K562 (cell line): ENCODE data around the gene ARMH1. TPM values are rescaled to one million over a fixed set of nuclear protein-coding genes. Genes with fewer than 3 reads are reported as not detected.

Source experiments
- ATAC-seq: fragments of 200-7000 bp; cut with Tn5 transposase; 3 replicates; pipeline ENCODE4 v1.9.1; 2020; ENCODE audit warnings: moderate library complexity
- BruUV-seq: library from RNA; stranded (reverse); fragments of 400-500 nt; replicated peaks from 2 replicates; lab custom pipeline; 2021; lab: Mats Ljungman, UMichigan
- CTCF ChIA-PET: fragments of 300-600 bp; formaldehyde crosslinking; extraction: SDS; loops from one replicate; lab custom pipeline; 2021; ENCODE audit warnings: low intra/inter-chr PET ratio; lab: Yijun Ruan, JAX
- POLR2A ChIA-PET: fragments of 300-600, 350-650 bp; sonication (Branson Sonifier 250); formaldehyde crosslinking; extraction: SDS; loops from one replicate; lab custom pipeline; 2021; ENCODE audit warnings: antibody characterized with exemption, inconsistent platforms; lab: Yijun Ruan, JAX
- DNase-seq, 4 experiments: peaks; one replicate each; pipeline versions ENCODE4 v3.0.0 to v3.0.0-alpha.2; 2011 to 2018; ENCODE audit warnings: low spot score in 3 of 4, mixed read lengths in 3 of 4; ENCODE audit errors: extremely low read depth in 1 of 4
- FAIRE-seq: peaks from 2 replicates; lab custom pipeline; 2011; peaks lifted over from hg19 to GRCh38; lab: Jason Lieb, UNC
- H2AFZ ChIP-seq: 2 replicates; pipeline ENCODE4 v1.6.0; 2011; ENCODE audit warnings: low read depth, low read length, control low read depth, inconsistent platforms
- H3K27ac ChIP-seq: fragments of 200-600 bp; 3 replicates; pipeline ENCODE4 v1.8.0; 2011; ENCODE audit warnings: low read depth, mild to moderate bottlenecking, control low read depth, inconsistent platforms, low read length, moderate library complexity, mixed read lengths; ENCODE audit errors: extremely low read depth
- H3K27me3 ChIP-seq, 2 experiments: fragments of 300-600 bp in 1 of 2; 2 replicates in 1 of 2; 3 replicates in 1 of 2; pipeline versions ENCODE4 v1.6.0 to v1.8.0; 2011; ENCODE audit warnings: inconsistent platforms in 2 of 2, low read length in 2 of 2, mild to moderate bottlenecking in 1 of 2, mixed read lengths in 1 of 2, moderate library complexity in 1 of 2; ENCODE audit not compliant: control insufficient read depth in 2 of 2, insufficient read depth in 2 of 2
- H3K36me3 ChIP-seq: fragments of 300-600 bp; 3 replicates; pipeline ENCODE4 v1.8.0; 2011; ENCODE audit warnings: mild to moderate bottlenecking, low read length, inconsistent platforms; ENCODE audit not compliant: control insufficient read depth, insufficient read depth
- H3K4me1 ChIP-seq, 2 experiments: fragments of 200-600 bp in 1 of 2; replicated peaks in 1 of 2; 2 replicates in 1 of 2; 3 replicates in 1 of 2; pipeline versions ENCODE4 v1.5.1 to v1.8.0; 2011; ENCODE audit warnings: inconsistent platforms in 2 of 2, low read length in 2 of 2, mild to moderate bottlenecking in 1 of 2, mixed read lengths in 1 of 2, moderate library complexity in 1 of 2; ENCODE audit not compliant: control insufficient read depth in 2 of 2, insufficient read depth in 2 of 2
- H3K4me2 ChIP-seq: 2 replicates; pipeline ENCODE4 v1.6.1; 2011; ENCODE audit warnings: low read length, control low read depth, inconsistent platforms, mixed read lengths; ENCODE audit not compliant: insufficient read depth
- H3K4me3 ChIP-seq: fragments of 200-600 bp; sonication (generic), shearing (Covaris generic); 2 replicates; pipeline ENCODE4 v1.5.1; 2016; ENCODE audit warnings: control low read depth, inconsistent platforms
- H3K79me2 ChIP-seq: fragments of 200-600 bp; 3 replicates; pipeline ENCODE4 v1.8.0; 2011; ENCODE audit warnings: low read length, inconsistent platforms; ENCODE audit not compliant: control insufficient read depth, insufficient read depth
- H3K9ac ChIP-seq, 2 experiments: 2 replicates each; pipeline versions ENCODE4 v1.6.0 to v1.6.1; 2011; ENCODE audit warnings: low read depth in 2 of 2, low read length in 2 of 2, control low read depth in 1 of 2, inconsistent platforms in 1 of 2, mild to moderate bottlenecking in 1 of 2, mixed read lengths in 1 of 2; ENCODE audit not compliant: insufficient read depth in 1 of 2
- H3K9me1 ChIP-seq: one replicate; pipeline ENCODE4 v1.6.0; 2011; ENCODE audit warnings: inconsistent platforms, mild to moderate bottlenecking, low read length, moderate library complexity; ENCODE audit not compliant: control insufficient read depth, insufficient read depth
- H3K9me3 ChIP-seq: replicated peaks from 2 replicates; pipeline ENCODE4 v1.5.1; 2011; ENCODE audit warnings: low read depth, low read length, inconsistent platforms; ENCODE audit not compliant: control insufficient read depth, insufficient read depth
- H4K20me1 ChIP-seq: replicated peaks from 2 replicates; pipeline ENCODE4 v1.6.1; 2011; ENCODE audit warnings: low read length, inconsistent platforms, mixed read lengths; ENCODE audit not compliant: control insufficient read depth, insufficient read depth
- EWSR1 ChIP-seq: fragments of 450-650 bp; IDR thresholded peaks from 2 replicates; pipeline ENCODE4 v1.6.1; 2018; ENCODE audit warnings: borderline replicate concordance, mild to moderate bottlenecking, low read depth, moderate library complexity; ENCODE audit not compliant: partially characterized antibody
- HMG20B ChIP-seq: fragments of 250-450 bp; sonication (Bioruptor Pico); IDR thresholded peaks from 2 replicates; pipeline ENCODE4 v1.5.0; 2021; ENCODE audit warnings: mild to moderate bottlenecking
- KLF16 ChIP-seq: IDR thresholded peaks from 2 replicates; pipeline ENCODE4 v1.6.1; 2016; ENCODE audit warnings: antibody characterized with exemption
- MAFK ChIP-seq: IDR thresholded peaks from 2 replicates; pipeline ENCODE4 v1.6.1; 2011; ENCODE audit warnings: low read length, improper control_type of control experiment
- MCM3 ChIP-seq: fragments of 450-650 bp; IDR thresholded peaks from 2 replicates; pipeline ENCODE4 v1.6.1; 2016
- NCOA4 ChIP-seq: fragments of 450-650 bp; IDR thresholded peaks from 2 replicates; pipeline ENCODE4 v1.6.1; 2018; ENCODE audit warnings: mild to moderate bottlenecking; ENCODE audit not compliant: partially characterized antibody
- NCOA6 ChIP-seq: fragments of 450-650 bp; IDR thresholded peaks from 2 replicates; pipeline ENCODE4 v1.6.1; 2017; ENCODE audit warnings: mild to moderate bottlenecking
- NEUROD1 ChIP-seq: fragments of 150-350 bp; IDR thresholded peaks from 2 replicates; pipeline ENCODE4 v1.6.1; 2014; ENCODE audit warnings: borderline replicate concordance, low read length, low read depth; ENCODE audit not compliant: partially characterized antibody
- PHF8 ChIP-seq: fragments of 200-600 bp; sonication (generic); IDR thresholded peaks from 2 replicates; pipeline ENCODE4 v1.6.1; 2012; ENCODE audit warnings: mixed run types, mild to moderate bottlenecking, inconsistent platforms, low read length, moderate library complexity, borderline replicate concordance
- SMARCE1 ChIP-seq: fragments of 450-650 bp; IDR thresholded peaks from 2 replicates; pipeline ENCODE4 v1.7.1; 2016; ENCODE audit warnings: mild to moderate bottlenecking
- TRIM24 ChIP-seq, 2 experiments: fragments of 450-650 bp; IDR thresholded peaks; 2 replicates each; pipeline ENCODE4 v1.6.1; 2016
- ZFP36 ChIP-seq: fragments of 150-350 bp; IDR thresholded peaks from 2 replicates; pipeline ENCODE4 v1.6.1; 2018; ENCODE audit warnings: low read length, low read depth; ENCODE audit not compliant: partially characterized antibody
- ZNF133 ChIP-seq: fragments of 250-450 bp; sonication (Bioruptor Pico); IDR thresholded peaks from 2 replicates; pipeline ENCODE4 v1.4.0; 2020; ENCODE audit warnings: mild to moderate bottlenecking
- ZNF140 ChIP-seq: fragments of 250-450 bp; sonication (Bioruptor Pico); IDR thresholded peaks from 2 replicates; pipeline ENCODE4 v1.8.0; 2021; ENCODE audit warnings: moderate library complexity, mild to moderate bottlenecking, inconsistent platforms
- ZNF217 ChIP-seq: sonication (generic); formaldehyde crosslinking; IDR thresholded peaks from 2 replicates; pipeline ENCODE4 v1.8.0; 2022; ENCODE audit warnings: mild to moderate bottlenecking, missing genetic modification reagents
- ZNF77 ChIP-seq: fragments of 250-450 bp; sonication (Bioruptor Pico); IDR thresholded peaks from 2 replicates; pipeline ENCODE4 v1.5.0; 2020
- ZNF830 ChIP-seq: fragments of 250-450 bp; sonication (Bioruptor Pico); IDR thresholded peaks from 2 replicates; pipeline ENCODE4 v1.5.0; 2021; ENCODE audit warnings: mild to moderate bottlenecking
- WGBS: fragments of 100-300 bp; shearing (Covaris generic); methylation state at CpG from one replicate; pipeline ENCODE4 v1.1.6; 2016; ENCODE audit warnings: low coverage, mixed read lengths; ENCODE audit not compliant: insufficient coverage; ENCODE audit errors: missing lambda C conversion rate; 5-methylcytosine and 5-hydroxymethylcytosine counted together
- in situ Hi-C: fragments of 300-500 bp; cut with MboI; formaldehyde crosslinking; loops from 4 replicates; pipeline ENCODE4 v1.15.0; 2018; ENCODE audit warnings: inconsistent platforms, mixed read lengths
- intact Hi-C: fragments of 100-400 bp; cut with micrococcal nuclease; formaldehyde crosslinking; loops from 2 replicates; pipeline ENCODE4 v1.14.2; 2022
- polyA plus RNA-seq, 8 experiments: library from polyadenylated mRNA; depleted of rRNA in 4 of 8; stranded (reverse) in 5 of 8; unstranded in 3 of 8; fragments of >200 nt; fragmentation: Nextera tagmentation in 2 of 8; fragmentation: Illumina TruSeq in 1 of 8; extraction: Ambion mirVana in 2 of 8; extraction: Trizol in 1 of 8; gene quantifications; 2 replicates each; pipeline versions ENCODE4 v1.2.1 to v1.2.3, GENCODE V29; 2011 to 2014; ENCODE audit warnings: inconsistent platforms in 1 of 8, missing spikeins in 1 of 8
- total RNA-seq, 7 experiments: library from RNA; depleted of rRNA in 6 of 7; stranded (reverse); fragments of >200 nt in 6 of 7; fragmentation: Illumina TruSeq in 2 of 7; extraction: Trizol in 2 of 7; gene quantifications; 2 replicates each; pipeline versions ENCODE4 v1.2.1 to v1.2.3, GENCODE V29; 2011 to 2021; ENCODE audit warnings: low replicate concordance in 1 of 7
- TF ChIP-seq, protein P1 (sequence below): fragments of 200-400 bp; formaldehyde crosslinking; IDR thresholded peaks from 2 replicates; pipeline ENCODE4 v1.6.1; 2017; ENCODE audit warnings: mild to moderate bottlenecking, low read depth, low read length, moderate library complexity

Gene ARMH1
- total and polyA plus RNA-seq, 9 of the 15 experiments (the other 6 are each of a cell fraction or from before 2014, with no cell fraction given): 0.41 TPM; not detected in 8

DNA sequence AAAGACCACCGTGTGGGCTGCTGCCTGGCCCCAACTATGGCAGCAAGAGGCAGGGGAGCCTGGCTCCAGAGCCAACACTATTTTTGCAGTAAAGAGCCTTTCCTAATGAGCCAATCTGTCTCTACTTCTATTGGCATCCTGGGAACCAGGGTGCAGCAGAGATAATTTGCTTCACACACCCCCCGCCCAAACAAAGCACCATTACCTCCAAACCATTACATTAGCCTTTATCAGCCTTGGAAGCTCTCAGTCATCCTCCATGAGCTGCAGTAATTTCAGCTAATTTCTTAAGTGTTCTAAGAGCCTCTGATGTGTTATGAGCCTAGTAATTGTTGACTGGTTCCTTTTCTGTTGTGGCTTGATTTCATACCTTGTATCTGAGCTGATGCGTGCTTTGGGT, 21.6 kb downstream of the ARMH1 start:
- Histone ChIP-seq H2AFZ (no peak overlapping the region), H3K36me3 (no peaks in the 10 kb centered on the region), H4K20me1 (no peaks in the 10 kb centered on the region), H3K79me2 (no peaks in the 10 kb centered on the region), H3K9me1 (no peaks in the 10 kb centered on the region), H3K27ac (no peak overlapping the region), H3K4me3 (no peak overlapping the region), H3K4me2 (no peak overlapping the region), H3K9me3 (no peaks in the 10 kb centered on the region), H3K9ac (no peak overlapping the region), H3K27me3 (peaks cover 11 to 26% of the 10 kb centered on the region in 2 experiments; a peak in 4 of 5 replicates), H3K4me1 (no peaks in the 10 kb centered on the region)
- TF ChIP-seq ZNF217 (CRISPR knock-in tag): no peak
- no peak for TF ChIP-seq KLF16
- TF ChIP-seq NEUROD1: no peak
- TF ChIP-seq ZFP36: no peak
- no peak for TF ChIP-seq ZNF830 (CRISPR knock-in tag)
- TF ChIP-seq SMARCE1: no peak
- TF ChIP-seq HMG20B (CRISPR knock-in tag): no peak
- TF ChIP-seq TRIM24 (IDR thresholded peaks at IDR 0.05): no peak
- no peak for TF ChIP-seq ZNF77 (CRISPR knock-in tag)
- no peak for TF ChIP-seq NCOA4
- TF ChIP-seq NCOA6: no peak
- no peak for TF ChIP-seq MCM3
- TF ChIP-seq EWSR1: no peak
- TF ChIP-seq MAFK: no peak
- TF ChIP-seq ZNF133 (CRISPR knock-in tag): no peak
- no peak for TF ChIP-seq PHF8
- no peak for TF ChIP-seq ZNF140
- TF ChIP-seq, protein P1, sequence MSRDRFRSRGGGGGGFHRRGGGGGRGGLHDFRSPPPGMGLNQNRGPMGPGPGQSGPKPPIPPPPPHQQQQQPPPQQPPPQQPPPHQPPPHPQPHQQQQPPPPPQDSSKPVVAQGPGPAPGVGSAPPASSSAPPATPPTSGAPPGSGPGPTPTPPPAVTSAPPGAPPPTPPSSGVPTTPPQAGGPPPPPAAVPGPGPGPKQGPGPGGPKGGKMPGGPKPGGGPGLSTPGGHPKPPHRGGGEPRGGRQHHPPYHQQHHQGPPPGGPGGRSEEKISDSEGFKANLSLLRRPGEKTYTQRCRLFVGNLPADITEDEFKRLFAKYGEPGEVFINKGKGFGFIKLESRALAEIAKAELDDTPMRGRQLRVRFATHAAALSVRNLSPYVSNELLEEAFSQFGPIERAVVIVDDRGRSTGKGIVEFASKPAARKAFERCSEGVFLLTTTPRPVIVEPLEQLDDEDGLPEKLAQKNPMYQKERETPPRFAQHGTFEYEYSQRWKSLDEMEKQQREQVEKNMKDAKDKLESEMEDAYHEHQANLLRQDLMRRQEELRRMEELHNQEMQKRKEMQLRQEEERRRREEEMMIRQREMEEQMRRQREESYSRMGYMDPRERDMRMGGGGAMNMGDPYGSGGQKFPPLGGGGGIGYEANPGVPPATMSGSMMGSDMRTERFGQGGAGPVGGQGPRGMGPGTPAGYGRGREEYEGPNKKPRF: no peak
- DNase-seq (no peak), FAIRE-seq (no peak), ATAC-seq (no peak)
- BruUV-seq: no TSS peak
- POLR2A ChIA-PET: interaction anchor here (0.6 to 3.7 kb wide), 8 partner anchors 8 to 933 kb away, joined by 3 to 28 read pairs (median 3); partner anchors contain the start of gene RPS8
- in situ Hi-C loops: no loop called here
- 4% methylated on average over 3 of the region's 3 CpGs for WGBS
- CTCF ChIA-PET: no interaction called here
- intact Hi-C loops: no loop called here
